Prostate gland (tissue), 2 donors: ENCODE measurements around the gene NOVA1. TPM values are rescaled to one million over a fixed set of nuclear protein-coding genes. Genes with fewer than 3 reads are reported as not detected.
A peak's percentile ranks its signal among the peaks of the same experiment; 100 is the strongest.

Source experiments
- DNase-seq: peaks from one replicate; pipeline ENCODE4 v3.0.0-alpha.2; 2019; ENCODE audit warnings: low spot score
- H3K27ac ChIP-seq, 2 donors: fragments of 200-600 bp; sonication (generic); 2 replicates each; pipeline ENCODE4 v1.5.1; 2017 to 2019
- H3K27me3 ChIP-seq: fragments of 200-600 bp; sonication (generic); replicated peaks from 2 replicates; pipeline ENCODE4 v1.5.1; 2019; ENCODE audit not compliant: insufficient read depth
- H3K36me3 ChIP-seq, 2 donors: fragments of 200-600 bp; sonication (generic); 1 replicate in 1 of 2; 2 replicates in 1 of 2; pipeline versions ENCODE4 v1.5.1 to v1.8.1; 2017 to 2019
- H3K4me1 ChIP-seq: fragments of 200-600 bp; sonication (generic); replicated peaks from 2 replicates; pipeline ENCODE4 v1.5.1; 2019
- H3K4me3 ChIP-seq, 2 donors: fragments of 200-600 bp; sonication (generic); 2 replicates each; pipeline ENCODE4 v1.5.1; 2017 to 2019
- H3K9me3 ChIP-seq: fragments of 200-600 bp; sonication (generic); 2 replicates; pipeline ENCODE4 v1.5.1; 2017
- CTCF ChIP-seq, 4 experiments: fragments of 200-600 bp in 2 of 4; fragments of 450-650 bp in 2 of 4; sonication (generic) in 2 of 4; IDR thresholded peaks; 1 replicate in 3 of 4; 2 replicates in 1 of 4; pipeline ENCODE4 v1.5.1; 2016 to 2019; ENCODE audit warnings: antibody characterized with exemption in 4 of 4, mild to moderate bottlenecking in 2 of 4, moderate library complexity in 2 of 4
- POLR2A ChIP-seq: fragments of 450-650 bp; IDR thresholded peaks from one replicate; pipeline ENCODE4 v1.6.1; 2016; ENCODE audit warnings: antibody characterized with exemption, mild to moderate bottlenecking
- POLR2AphosphoS5 ChIP-seq: sonication (generic); formaldehyde crosslinking; IDR thresholded peaks from one replicate; pipeline ENCODE4 v1.6.1; 2017; ENCODE audit warnings: antibody characterized with exemption
- WGBS: methylation state at CpG from one replicate; pipeline ENCODE4 v1.1.5; 2018; 5-methylcytosine and 5-hydroxymethylcytosine counted together
- intact Hi-C: fragments of 100-400 bp; cut with DNase I; formaldehyde crosslinking; loops from one replicate; pipeline ENCODE4 v1.14.2; 2022
- total RNA-seq, 2 donors: library from RNA; depleted of rRNA; stranded (reverse); fragments of >200 nt; gene quantifications; one replicate each; pipeline ENCODE4 v1.1.0, GENCODE V29; 2016

NOVA1 gene
- total RNA-seq, 2 donors from 2014 or later: 1.8 to 8.1 TPM

- Histone ChIP-seq H3K27me3 (no peaks in the 10 kb centered on the region), H3K9me3 (no peaks in the 10 kb centered on the region), H3K36me3 (no peaks in the 10 kb centered on the region), H3K4me1 (no peaks in the 10 kb centered on the region), H3K27ac (no peak overlapping the region), H3K4me3 (no peak overlapping the region)
- intact Hi-C loops: no loop called here
- TF ChIP-seq POLR2A (no peak), POLR2AphosphoS5 (no peak), CTCF (IDR thresholded peaks at IDR 0.05) (no peak)
- no peak for DNase-seq
- WGBS: 84% methylated on average over 2 of the region's 2 CpGs
Measured at GRCh38 chr14:26443654-26444053, 154.2 kb downstream of the NOVA1 start.

GRCh38 chr14:26429205-26429604 is 168.6 kb downstream of the NOVA1 start:
- Histone ChIP-seq H3K36me3 (no peaks in the 10 kb centered on the region), H3K4me3 (no peak overlapping the region), H3K27ac (no peak overlapping the region), H3K27me3 (no peaks in the 10 kb centered on the region), H3K9me3 (no peaks in the 10 kb centered on the region), H3K4me1 (no peaks in the 10 kb centered on the region)
- no peak for TF ChIP-seq POLR2AphosphoS5
- TF ChIP-seq CTCF (IDR thresholded peaks at IDR 0.05): no peak
- no peak for TF ChIP-seq POLR2A
- intact Hi-C loops: no loop called here
- DNase-seq: no peak

GRCh38 chr14:26427097-26427496 is 170.7 kb downstream of the NOVA1 start:
- Histone ChIP-seq H3K9me3 (no peaks in the 10 kb centered on the region), H3K27ac (no peak overlapping the region), H3K4me3 (no peak overlapping the region), H3K36me3 (no peaks in the 10 kb centered on the region), H3K4me1 (no peaks in the 10 kb centered on the region), H3K27me3 (no peaks in the 10 kb centered on the region)
- intact Hi-C loops: no loop called here
- TF ChIP-seq CTCF (IDR thresholded peaks at IDR 0.05) (no peak), POLR2AphosphoS5 (no peak), POLR2A (no peak)
- no peak for DNase-seq
- 23% methylated on average over 5 of the region's 5 CpGs for WGBS

GRCh38 chr14:26424537-26424936 is 173.3 kb downstream of the NOVA1 start:
- Histone ChIP-seq H3K36me3 (no peaks in the 10 kb centered on the region), H3K9me3 (no peaks in the 10 kb centered on the region), H3K4me3 (no peak overlapping the region), H3K27me3 (no peaks in the 10 kb centered on the region), H3K4me1 (no peaks in the 10 kb centered on the region), H3K27ac (no peak overlapping the region)
- TF ChIP-seq POLR2A (no peak), CTCF (IDR thresholded peaks at IDR 0.05) (no peak), POLR2AphosphoS5 (no peak)
- WGBS: 63% methylated on average over 2 of the region's 2 CpGs
- intact Hi-C loops: no loop called here
- no peak for DNase-seq

GRCh38 chr14:26415618-26416123 is 182.2 kb downstream of the NOVA1 start:
- no peak for TF ChIP-seq CTCF (IDR thresholded peaks at IDR 0.05)
- peak; percentile 89 for TF ChIP-seq POLR2AphosphoS5
- TF ChIP-seq POLR2A: no peak
- 19% methylated on average over 7 of the region's 7 CpGs for WGBS
- Histone ChIP-seq H3K27ac (peak overlapping the region; percentile 52 to 62), H3K36me3 (no peaks in the 10 kb centered on the region), H3K9me3 (no peaks in the 10 kb centered on the region), H3K4me1 (peaks cover 11% of the 10 kb centered on the region), H3K4me3 (no peak overlapping the region), H3K27me3 (no peaks in the 10 kb centered on the region)
- peak; percentile 85 for DNase-seq
- intact Hi-C loops: no loop called here
